ENCODE data around the gene DIAPH2. TPM values are rescaled to one million over a fixed set of nuclear protein-coding genes. Genes with fewer than 3 reads are reported as not detected.

DIAPH2 gene
- total and polyA plus RNA-seq, 2 donors from 2014 or later: 2.1 to 15.0 TPM

DNA sequence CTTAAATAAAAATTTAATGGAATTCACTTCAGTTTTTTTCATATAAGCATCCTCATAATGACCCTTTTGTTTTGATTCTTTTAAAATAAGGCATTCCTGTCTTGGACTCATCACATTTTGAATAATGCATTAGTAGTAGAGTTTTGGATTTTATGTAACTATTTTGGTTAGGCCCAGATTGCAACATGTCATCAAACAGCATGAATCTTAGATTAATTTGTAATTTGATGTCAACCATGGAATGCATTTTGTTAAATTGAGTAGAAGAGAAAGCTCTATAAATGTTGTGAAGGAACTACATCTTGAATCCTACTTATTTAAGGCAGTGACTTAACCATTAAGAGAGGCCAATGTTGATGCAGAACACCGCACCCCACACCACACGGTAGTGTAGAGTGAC is 3.1 kb downstream of the DIAPH2 start:
- DNase-seq: no peak
- intact Hi-C loops (cut with DNase I): no loop called here
- Histone ChIP-seq H3K36me3 (ENCODE audit: control insufficient read depth in 2 of 3, insufficient read depth in 3 of 3, low read length in 3 of 3) (no peaks in the 10 kb centered on the region), H3K27me3 (ENCODE audit: control insufficient read depth, insufficient read depth, low read length) (no peaks in the 10 kb centered on the region), H3K9me3 (ENCODE audit: control insufficient read depth in 2 of 3, insufficient read depth in 1 of 3, low read length in 3 of 3) (no peaks in the 10 kb centered on the region), H3K4me3 (ENCODE audit: low read length in 3 of 3) (no peak overlapping the region), H3K27ac (ENCODE audit: low read depth in 2 of 2, low read length in 2 of 2) (no peak overlapping the region), H3K4me1 (ENCODE audit: control insufficient read depth in 2 of 3, insufficient read depth in 2 of 3, low read depth in 1 of 3, low read length in 3 of 3) (peaks cover 0 to 3% (median 0%) of the 10 kb centered on the region in 3 donors), H3K9ac (ENCODE audit: low read length in 3 of 3) (no peak overlapping the region)
- TF ChIP-seq CTCF (IDR thresholded peaks at IDR 0.05; ENCODE audit: borderline replicate concordance, extremely low read depth, insufficient read depth): no peak
- peak; percentile 73 for FAIRE-seq

GRCh38 chrX:96688789-96689188 is 4.1 kb downstream of the DIAPH2 start:
- FAIRE-seq: no peak

DNA sequence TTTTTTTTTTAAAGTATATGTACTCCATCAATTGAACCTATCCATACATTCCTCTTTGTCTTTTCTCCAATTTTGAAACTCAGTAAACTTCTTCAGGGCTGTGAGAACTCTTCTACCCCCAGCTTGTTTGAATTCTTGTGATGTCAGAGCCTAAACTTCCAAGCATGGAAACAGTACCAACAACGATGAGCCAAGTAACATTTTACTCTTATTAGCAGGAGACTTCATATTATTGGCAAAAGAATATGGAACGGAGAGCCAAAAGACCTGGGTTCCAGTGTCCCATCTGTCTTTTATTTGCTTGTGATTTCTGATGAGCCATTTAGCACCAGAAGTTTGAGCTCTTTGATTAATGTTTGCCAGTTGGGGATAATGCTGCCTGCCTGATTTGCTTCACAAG is 5.3 kb downstream of the DIAPH2 start:
- intact Hi-C loops (cut with DNase I): no loop called here

More at GRCh38 chrX:96688789-96689188, 4.1 kb downstream of the DIAPH2 start:
- no peak overlapping the region for H3K4me3 ChIP-seq (ENCODE audit: low read length in 3 of 3)
- no peak overlapping the region for H3K9ac ChIP-seq (ENCODE audit: low read length in 3 of 3)
- no peak for DNase-seq
- no peak overlapping the region for H3K27ac ChIP-seq (ENCODE audit: low read depth in 2 of 2, low read length in 2 of 2)
- no peaks in the 10 kb centered on the region for H3K9me3 ChIP-seq (ENCODE audit: control insufficient read depth in 2 of 3, insufficient read depth in 1 of 3, low read length in 3 of 3)
- H3K36me3 ChIP-seq (ENCODE audit: control insufficient read depth in 2 of 3, insufficient read depth in 3 of 3, low read length in 3 of 3): no peaks in the 10 kb centered on the region
- intact Hi-C loops (cut with DNase I): no loop called here
- no peaks in the 10 kb centered on the region for H3K27me3 ChIP-seq (ENCODE audit: control insufficient read depth, insufficient read depth, low read length)
- H3K4me1 ChIP-seq (ENCODE audit: control insufficient read depth in 2 of 3, insufficient read depth in 2 of 3, low read depth in 1 of 3, low read length in 3 of 3): peaks cover 0 to 3% (median 0%) of the 10 kb centered on the region in 3 donors
- no peak for TF ChIP-seq CTCF (IDR thresholded peaks at IDR 0.05; ENCODE audit: borderline replicate concordance, extremely low read depth, insufficient read depth)

More for the DNA sequence above, 5.3 kb downstream of the DIAPH2 start:
- peak; percentile 3 for FAIRE-seq
- no peak for DNase-seq
- H3K9me3 ChIP-seq (ENCODE audit: control insufficient read depth in 2 of 3, insufficient read depth in 1 of 3, low read length in 3 of 3): no peaks in the 10 kb centered on the region
- no peak overlapping the region for H3K4me3 ChIP-seq (ENCODE audit: low read length in 3 of 3)
- H3K4me1 ChIP-seq (ENCODE audit: control insufficient read depth in 2 of 3, insufficient read depth in 2 of 3, low read depth in 1 of 3, low read length in 3 of 3): no peaks in the 10 kb centered on the region
- no peak overlapping the region for H3K9ac ChIP-seq (ENCODE audit: low read length in 3 of 3)
- no peaks in the 10 kb centered on the region for H3K36me3 ChIP-seq (ENCODE audit: control insufficient read depth in 2 of 3, insufficient read depth in 3 of 3, low read length in 3 of 3)
- no peaks in the 10 kb centered on the region for H3K27me3 ChIP-seq (ENCODE audit: control insufficient read depth, insufficient read depth, low read length)
- no peak overlapping the region for H3K27ac ChIP-seq (ENCODE audit: low read depth in 2 of 2, low read length in 2 of 2)
- TF ChIP-seq CTCF (IDR thresholded peaks at IDR 0.05; ENCODE audit: borderline replicate concordance, extremely low read depth, insufficient read depth): no peak
